CD1c-positive myeloid dendritic cell (primary cell): ENCODE measurements around the gene PPP1R15B.

Experiments
- DNase-seq: peaks from one replicate; pipeline ENCODE4 v3.0.0-alpha.2; 2016; ENCODE audit errors: extremely low spot score

PPP1R15B gene

GRCh38 chr1:204420039-204421004 lies 8.7 kb upstream of the PPP1R15B start:
- no peak for DNase-seq

GRCh38 chr1:204419064-204419403 lies 7.4 kb upstream of the PPP1R15B start:
- DNase-seq, result peak; percentile 26

GRCh38 chr1:204418174-204419063 lies 6.8 kb upstream of the PPP1R15B start:
- DNase-seq, result peak; percentile 47

- peak; percentile 96 for DNase-seq
These were observed 5.7 kb upstream of the PPP1R15B start for GRCh38 chr1:204417074-204417997.

GRCh38 chr1:204416589-204417073 lies 5.0 kb upstream of the PPP1R15B start:
- DNase-seq, result no peak

GRCh38 chr1:204415351-204415750 lies 3.7 kb upstream of the PPP1R15B start:
- no peak for DNase-seq

GRCh38 chr1:204414016-204414415 lies 2.4 kb upstream of the PPP1R15B start:
- peak; percentile 88 for DNase-seq

GRCh38 chr1:204413170-204413535 lies 1.5 kb upstream of the PPP1R15B start:
- peak; percentile 53 for DNase-seq

GRCh38 chr1:204410688-204411450 lies 748 bp downstream of the PPP1R15B start:
- DNase-seq, result peak; percentile 65

- peak; percentile 45 for DNase-seq
These were observed 1.6 kb downstream of the PPP1R15B start for GRCh38 chr1:204409836-204410687.

- DNase-seq, result peak; percentile 54
These were observed 2.5 kb downstream of the PPP1R15B start for GRCh38 chr1:204409123-204409522.

- DNase-seq, result no peak
These were observed 3.0 kb downstream of the PPP1R15B start for GRCh38 chr1:204408602-204409001.

GRCh38 chr1:204408074-204408507 lies 3.5 kb downstream of the PPP1R15B start:
- DNase-seq, result peak; percentile 52

GRCh38 chr1:204407295-204407971 lies 4.2 kb downstream of the PPP1R15B start:
- DNase-seq, result no peak

GRCh38 chr1:204406621-204407020 lies 5.0 kb downstream of the PPP1R15B start:
- no peak for DNase-seq

GRCh38 chr1:204405988-204406387 lies 5.6 kb downstream of the PPP1R15B start:
- no peak for DNase-seq

- no peak for DNase-seq
These were observed 7.0 kb downstream of the PPP1R15B start for GRCh38 chr1:204404629-204405028.

- no peak for DNase-seq
These were observed 9.2 kb downstream of the PPP1R15B start for GRCh38 chr1:204402391-204402790.

GRCh38 chr1:204401730-204402129 lies 9.9 kb downstream of the PPP1R15B start:
- no peak for DNase-seq
